HepG2 (cell line): ENCODE measurements around the gene MAP3K1. TPM values are rescaled to one million over a fixed set of nuclear protein-coding genes. Genes with fewer than 3 reads are reported as not detected.

Source experiments
- ARID4A ChIP-seq: sonication (generic); formaldehyde crosslinking; IDR thresholded peaks from 2 replicates; pipeline ENCODE4 v1.5.0; 2020; ENCODE audit warnings: mild to moderate bottlenecking, missing genetic modification reagents, borderline replicate concordance
- CBX5 ChIP-seq: sonication (generic); formaldehyde crosslinking; IDR thresholded peaks from 2 replicates; pipeline ENCODE4 v1.4.0; 2020; ENCODE audit warnings: missing genetic modification reagents, borderline replicate concordance
- CSRNP2 ChIP-seq: sonication (generic); formaldehyde crosslinking; conservative IDR thresholded peaks from 2 replicates; pipeline ENCODE4 v1.8.0; 2022; ENCODE audit warnings: low read depth, missing genetic modification reagents
- FUBP1 ChIP-seq: sonication (generic); formaldehyde crosslinking; IDR thresholded peaks from 2 replicates; pipeline ENCODE4 v1.5.1; 2020; ENCODE audit warnings: missing genetic modification reagents, mild to moderate bottlenecking, borderline replicate concordance
- MATR3 ChIP-seq: sonication (generic); formaldehyde crosslinking; IDR thresholded peaks from 2 replicates; pipeline ENCODE4 v1.4.0; 2020; ENCODE audit warnings: missing genetic modification reagents
- MXI1 ChIP-seq: IDR thresholded peaks from 3 replicates; pipeline ENCODE4 v1.6.1; 2012; ENCODE audit warnings: low read depth, low read length, inconsistent platforms, borderline replicate concordance
- RELA ChIP-seq: sonication (generic); formaldehyde crosslinking; IDR thresholded peaks from 2 replicates; pipeline ENCODE4 v1.4.0; 2020; ENCODE audit warnings: missing genetic modification reagents
- TAF1 ChIP-seq: sonication (generic); formaldehyde crosslinking; IDR thresholded peaks from 2 replicates; pipeline ENCODE4 v1.4.0; 2020; ENCODE audit warnings: missing genetic modification reagents
- ZBED4 ChIP-seq: sonication (generic); formaldehyde crosslinking; IDR thresholded peaks from 2 replicates; pipeline ENCODE4 v1.4.0; 2020; ENCODE audit warnings: missing genetic modification reagents, borderline replicate concordance
- ZNF576 ChIP-seq: sonication (generic); formaldehyde crosslinking; IDR thresholded peaks from 2 replicates; pipeline ENCODE4 v1.4.0; 2020; ENCODE audit warnings: mild to moderate bottlenecking, missing genetic modification reagents
- polyA plus RNA-seq, 8 experiments: library from polyadenylated mRNA; depleted of rRNA in 3 of 8; stranded (reverse) in 7 of 8; unstranded in 1 of 8; fragments of >200 nt; fragmentation: Illumina TruSeq in 4 of 8; extraction: Trizol in 4 of 8; gene quantifications; 2 replicates each; pipeline versions ENCODE4 v1.2.1 to v1.2.3, GENCODE V29; 2011 to 2016; ENCODE audit warnings: low read depth in 4 of 8, missing spikeins in 1 of 8, mixed read lengths in 1 of 8; ENCODE audit not compliant: insufficient read depth in 1 of 8
- total RNA-seq, 5 experiments: library from RNA; depleted of rRNA; stranded (reverse); fragments of >200 nt; fragmentation: Illumina TruSeq; extraction: Trizol; gene quantifications; 2 replicates each; pipeline ENCODE4 v1.2.3, GENCODE V29; 2016; ENCODE audit warnings: low read depth in 1 of 5

Gene MAP3K1
- total and polyA plus RNA-seq, 2 of the 13 experiments (the other 11 are each of a cell fraction or from before 2014, with no cell fraction given) = 16.4 to 30.3 TPM

GRCh38 chr5:56910210-56910965 is 95.0 kb downstream of the MAP3K1 start (continued):
- TF ChIP-seq FUBP1 (CRISPR knock-in tag) (no peak), ARID4A (CRISPR knock-in tag) (peak; percentile 6; the same call in 1 of the 2 replicates), CBX5 (CRISPR knock-in tag) (no peak), ZNF576 (CRISPR knock-in tag) (no peak), TAF1 (no peak), MATR3 (CRISPR knock-in tag) (no peak), RELA (CRISPR knock-in tag) (no peak), ZBED4 (CRISPR knock-in tag) (no peak), CSRNP2 (CRISPR knock-in tag) (no peak), MXI1 (peak; percentile 47; the same call in 1 of the 3 replicates)
